H9 (cell line): ENCODE data around the gene SLC7A6. TPM values are rescaled to one million over a fixed set of nuclear protein-coding genes. Genes with fewer than 3 reads are reported as not detected.

ENCODE experiments used
- DNase-seq: peaks from one replicate; pipeline ENCODE4 v3.0.0-alpha.2; 2017
- H2AFZ ChIP-seq: one replicate; pipeline ENCODE4 v1.6.1; 2013; ENCODE audit warnings: mild to moderate bottlenecking, low read length, control low read depth, moderate library complexity
- H2AK5ac ChIP-seq: 2 replicates; pipeline ENCODE4 v1.6.1; 2013; ENCODE audit warnings: low read length, control low read depth, mixed read lengths; ENCODE audit not compliant: insufficient read length
- H2BK120ac ChIP-seq: one replicate; pipeline ENCODE4 v1.6.1; 2013; ENCODE audit warnings: low read depth, mild to moderate bottlenecking, low read length, control low read depth, inconsistent platforms; ENCODE audit not compliant: poor library complexity, severe bottlenecking
- H2BK12ac ChIP-seq: 2 replicates; pipeline ENCODE4 v1.6.1; 2013; ENCODE audit warnings: low read length, control low read depth, mixed read lengths, low read depth; ENCODE audit not compliant: insufficient read length
- H2BK15ac ChIP-seq: 2 replicates; pipeline ENCODE4 v1.6.1; 2013; ENCODE audit warnings: low read depth, low read length, control low read depth
- H2BK20ac ChIP-seq: one replicate; pipeline ENCODE4 v1.6.1; 2013; ENCODE audit warnings: low read depth, mild to moderate bottlenecking, low read length, control low read depth, inconsistent platforms; ENCODE audit not compliant: poor library complexity, severe bottlenecking
- H2BK5ac ChIP-seq: 2 replicates; pipeline ENCODE4 v1.6.1; 2013; ENCODE audit warnings: low read length, control low read depth, mixed read lengths; ENCODE audit not compliant: insufficient read length
- H3K14ac ChIP-seq: 2 replicates; pipeline ENCODE4 v1.6.1; 2013; ENCODE audit warnings: low read length, control low read depth; ENCODE audit not compliant: insufficient read depth
- H3K18ac ChIP-seq: 2 replicates; pipeline ENCODE4 v1.6.1; 2013; ENCODE audit warnings: low read depth, mild to moderate bottlenecking, mixed read lengths, low read length, control low read depth; ENCODE audit not compliant: insufficient read length
- H3K23ac ChIP-seq: 2 replicates; pipeline ENCODE4 v1.6.1; 2013; ENCODE audit warnings: low read length, control low read depth, mixed read lengths, low read depth; ENCODE audit not compliant: insufficient read length
- H3K23me2 ChIP-seq: 2 replicates; pipeline ENCODE4 v1.6.1; 2013; ENCODE audit warnings: low read depth, mild to moderate bottlenecking, mixed read lengths, low read length, control low read depth; ENCODE audit not compliant: insufficient read length, poor library complexity, severe bottlenecking
- H3K27ac ChIP-seq: 2 replicates; pipeline ENCODE4 v1.5.1; 2013; ENCODE audit warnings: low read length, control low read depth, mixed read lengths, low read depth; ENCODE audit not compliant: insufficient read length
- H3K27me3 ChIP-seq: 2 replicates; pipeline ENCODE4 v1.6.1; 2013; ENCODE audit warnings: low read length, control low read depth, inconsistent platforms; ENCODE audit not compliant: insufficient read depth
- H3K4ac ChIP-seq: 2 replicates; pipeline ENCODE4 v1.6.1; 2013; ENCODE audit warnings: low read depth, mild to moderate bottlenecking, control low read depth, inconsistent platforms, low read length, moderate library complexity
- H3K4me1 ChIP-seq: 2 replicates; pipeline ENCODE4 v1.6.1; 2013; ENCODE audit warnings: low read length, control low read depth, inconsistent platforms; ENCODE audit not compliant: insufficient read depth
- H3K4me2 ChIP-seq: 2 replicates; pipeline ENCODE4 v1.6.1; 2013; ENCODE audit warnings: low read length, control low read depth, mixed read lengths; ENCODE audit not compliant: insufficient read length, insufficient read depth
- H3K56ac ChIP-seq: 2 replicates; pipeline ENCODE4 v1.6.1; 2013; ENCODE audit warnings: low read depth, mild to moderate bottlenecking, mixed read lengths, low read length, control low read depth; ENCODE audit not compliant: insufficient read length
- H3K79me1 ChIP-seq: 2 replicates; pipeline ENCODE4 v1.6.1; 2013; ENCODE audit warnings: low read depth, mild to moderate bottlenecking, moderate library complexity, low read length, control low read depth, inconsistent platforms; ENCODE audit not compliant: insufficient read depth, poor library complexity, severe bottlenecking
- H3K79me2 ChIP-seq: 2 replicates; pipeline ENCODE4 v1.6.1; 2013; ENCODE audit warnings: low read length, control low read depth, inconsistent platforms; ENCODE audit not compliant: insufficient read depth
- H3K9ac ChIP-seq: 2 replicates; pipeline ENCODE4 v1.6.1; 2013; ENCODE audit warnings: low read length, control low read depth, mixed read lengths; ENCODE audit not compliant: insufficient read length; ENCODE audit errors: extremely low read depth
- H3K9me3 ChIP-seq: one replicate; pipeline ENCODE4 v1.6.1; 2013; ENCODE audit warnings: low read depth, low read length, inconsistent platforms; ENCODE audit not compliant: control insufficient read depth
- H3T11ph ChIP-seq: one replicate; pipeline ENCODE4 v1.6.1; 2013; ENCODE audit warnings: mild to moderate bottlenecking, low read length, control low read depth, inconsistent platforms
- H4K20me1 ChIP-seq: one replicate; pipeline ENCODE4 v1.6.1; 2013; ENCODE audit not compliant: control insufficient read depth, insufficient read length, insufficient read depth
- H4K5ac ChIP-seq: 2 replicates; pipeline ENCODE4 v1.6.1; 2013; ENCODE audit warnings: low read depth, mild to moderate bottlenecking, mixed read lengths, low read length, control low read depth; ENCODE audit not compliant: insufficient read length
- H4K8ac ChIP-seq: replicated peaks from 2 replicates; pipeline ENCODE4 v1.6.1; 2013; ENCODE audit warnings: low read length, control low read depth, mixed read lengths, low read depth; ENCODE audit not compliant: insufficient read length
- H4K91ac ChIP-seq: 2 replicates; pipeline ENCODE4 v1.6.1; 2013; ENCODE audit warnings: low read depth, mild to moderate bottlenecking, moderate library complexity, mixed read lengths, low read length, control low read depth; ENCODE audit not compliant: insufficient read length
- H3K27ac Mint-ChIP-seq, 3 experiments: 2 replicates in 2 of 3; 3 replicates in 1 of 3; pipeline ENCODE4 v1.8.0; 2020 to 2021; ENCODE audit warnings: mixed read lengths in 3 of 3, mild to moderate bottlenecking in 1 of 3, moderate library complexity in 1 of 3
- H3K27me3 Mint-ChIP-seq: 2 replicates; pipeline ENCODE4 v1.8.0; 2021; ENCODE audit warnings: low read depth, mild to moderate bottlenecking, moderate library complexity, mixed read lengths
- H3K36me3 Mint-ChIP-seq, 3 experiments: 2 replicates in 2 of 3; 3 replicates in 1 of 3; pipeline ENCODE4 v1.8.0; 2020 to 2021; ENCODE audit warnings: low read depth in 3 of 3, mixed read lengths in 3 of 3; ENCODE audit not compliant: insufficient read depth in 1 of 3
- H3K4me1 Mint-ChIP-seq, 2 experiments: 2 replicates each; pipeline ENCODE4 v1.8.0; 2020; ENCODE audit warnings: mixed read lengths in 2 of 2
- H3K4me3 Mint-ChIP-seq, 2 experiments: 2 replicates in 1 of 2; 3 replicates in 1 of 2; pipeline ENCODE4 v1.8.0; 2020 to 2021; ENCODE audit warnings: mild to moderate bottlenecking in 2 of 2, mixed read lengths in 2 of 2, moderate library complexity in 1 of 2
- H3K9me3 Mint-ChIP-seq, 2 experiments: 2 replicates in 1 of 2; 3 replicates in 1 of 2; pipeline ENCODE4 v1.8.0; 2020; ENCODE audit warnings: mild to moderate bottlenecking in 2 of 2, mixed read lengths in 2 of 2, moderate library complexity in 1 of 2
- WGBS: extraction: QIAGEN DNeasy Blood & Tissue Kit; methylation state at CpG from one replicate; pipeline ENCODE4 v1.1.7; 2013; ENCODE audit warnings: missing lambda C conversion rate, low lambda C conversion rate, mixed read lengths; ENCODE audit not compliant: insufficient read length; ENCODE audit errors: extremely low coverage; 5-methylcytosine and 5-hydroxymethylcytosine counted together
- total RNA-seq: library from RNA; stranded (reverse); gene quantifications from 2 replicates; pipeline ENCODE4 v1.2.1, GENCODE V29; 2021
- TF ChIP-seq, protein P1 (sequence below): fragments of 200-600 bp; sonication (generic); conservative IDR thresholded peaks from 3 replicates; pipeline ENCODE4 v1.8.0; 2021; ENCODE audit warnings: antibody characterized with exemption, mild to moderate bottlenecking

The SLC7A6 gene
- total RNA-seq, 1 experiment from 2014 or later = 21.1 TPM

DNA sequence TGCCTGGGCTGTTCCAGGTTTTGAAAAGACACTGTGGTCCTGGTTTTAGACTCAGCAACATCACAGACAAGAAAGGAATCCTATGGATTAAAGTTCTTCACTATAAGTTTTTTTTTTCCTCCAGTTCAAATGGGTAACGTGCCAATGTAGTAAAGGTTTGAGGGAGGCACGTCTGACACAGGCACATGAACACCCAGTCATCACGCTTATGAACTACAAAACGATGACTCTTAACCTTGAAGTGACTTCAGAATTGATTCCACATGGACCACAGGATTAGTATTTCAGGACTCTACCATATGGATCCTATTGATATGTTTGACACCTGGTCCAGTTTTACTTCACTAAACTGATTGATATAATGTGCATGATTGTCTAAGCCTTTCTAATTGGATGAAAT, 48.8 kb downstream of the SLC7A6 start:
- H4K5ac ChIP-seq = no peak overlapping the region
- H3K4ac ChIP-seq = no peak overlapping the region
- TF ChIP-seq, protein P1, sequence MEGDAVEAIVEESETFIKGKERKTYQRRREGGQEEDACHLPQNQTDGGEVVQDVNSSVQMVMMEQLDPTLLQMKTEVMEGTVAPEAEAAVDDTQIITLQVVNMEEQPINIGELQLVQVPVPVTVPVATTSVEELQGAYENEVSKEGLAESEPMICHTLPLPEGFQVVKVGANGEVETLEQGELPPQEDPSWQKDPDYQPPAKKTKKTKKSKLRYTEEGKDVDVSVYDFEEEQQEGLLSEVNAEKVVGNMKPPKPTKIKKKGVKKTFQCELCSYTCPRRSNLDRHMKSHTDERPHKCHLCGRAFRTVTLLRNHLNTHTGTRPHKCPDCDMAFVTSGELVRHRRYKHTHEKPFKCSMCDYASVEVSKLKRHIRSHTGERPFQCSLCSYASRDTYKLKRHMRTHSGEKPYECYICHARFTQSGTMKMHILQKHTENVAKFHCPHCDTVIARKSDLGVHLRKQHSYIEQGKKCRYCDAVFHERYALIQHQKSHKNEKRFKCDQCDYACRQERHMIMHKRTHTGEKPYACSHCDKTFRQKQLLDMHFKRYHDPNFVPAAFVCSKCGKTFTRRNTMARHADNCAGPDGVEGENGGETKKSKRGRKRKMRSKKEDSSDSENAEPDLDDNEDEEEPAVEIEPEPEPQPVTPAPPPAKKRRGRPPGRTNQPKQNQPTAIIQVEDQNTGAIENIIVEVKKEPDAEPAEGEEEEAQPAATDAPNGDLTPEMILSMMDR = no peak
- H3K27me3 Mint-ChIP-seq = no peaks in the 10 kb centered on the region
- H3K4me2 ChIP-seq = no peak overlapping the region
- no peak overlapping the region for H3K23ac ChIP-seq
- H2AK5ac ChIP-seq = no peak overlapping the region
- peaks cover 12 to 38% (median 31%) of the 10 kb centered on the region in 3 experiments; a peak in 6 of 7 replicates for H3K36me3 Mint-ChIP-seq
- H3K18ac ChIP-seq = no peak overlapping the region
- H3K4me1 Mint-ChIP-seq = peaks cover 16 to 19% of the 10 kb centered on the region in 2 experiments
- H2BK15ac ChIP-seq = no peak overlapping the region
- no peak overlapping the region for H2BK20ac ChIP-seq
- no peak overlapping the region for H2AFZ ChIP-seq
- no peaks in the 10 kb centered on the region for H3K9me3 Mint-ChIP-seq
- no peak overlapping the region; a peak in 1 of 5 replicates for H3K4me3 Mint-ChIP-seq
- H3K9me3 ChIP-seq = no peaks in the 10 kb centered on the region
- WGBS = no CpG with 5 or more reads among the region's 4 CpGs
- no peak overlapping the region for H3K14ac ChIP-seq
- H2BK5ac ChIP-seq = no peak overlapping the region
- H3K23me2 ChIP-seq = peaks cover 15% of the 10 kb centered on the region
- no peaks in the 10 kb centered on the region for H4K20me1 ChIP-seq
- peaks cover 2% of the 10 kb centered on the region; the same call in 1 of the 2 replicates for H3K4me1 ChIP-seq
- DNase-seq = no peak
- no peaks in the 10 kb centered on the region for H3K27me3 ChIP-seq
- H3K27ac Mint-ChIP-seq = no peak overlapping the region
- no peaks in the 10 kb centered on the region for H3K79me1 ChIP-seq
- no peak overlapping the region for H3K9ac ChIP-seq
- no peak overlapping the region for H2BK12ac ChIP-seq
- H4K91ac ChIP-seq = no peak overlapping the region
- H3K27ac ChIP-seq = no peak overlapping the region
- no peak overlapping the region for H4K8ac ChIP-seq
- H3K79me2 ChIP-seq = peaks cover 2% of the 10 kb centered on the region; the same call in 1 of the 2 replicates
- no peak overlapping the region for H3K56ac ChIP-seq
- H2BK120ac ChIP-seq = no peak overlapping the region
- no peak overlapping the region for H3T11ph ChIP-seq
